SK-N-MC (cell line): ENCODE data around the gene MTM1.

Experiments used
- DNase-seq: peaks from one replicate; pipeline ENCODE4 v3.0.0-alpha.2; 2011; ENCODE audit warnings: low read depth, low spot score
- H3K27ac ChIP-seq: fragments of 200-600 bp; sonication (generic); 2 replicates; pipeline ENCODE4 v1.5.1; 2016; ENCODE audit warnings: mixed run types
- H3K36me3 ChIP-seq: fragments of 200-600 bp; sonication (generic); 2 replicates; pipeline ENCODE4 v1.6.1; 2017; ENCODE audit warnings: antibody characterized with exemption, low read length, mixed read lengths; ENCODE audit not compliant: insufficient read depth
- H3K4me3 ChIP-seq: fragments of 200-600 bp; sonication (generic); 2 replicates; pipeline ENCODE4 v1.5.1; 2016
- H3K9ac ChIP-seq: fragments of 200-600 bp; sonication (generic); 2 replicates; pipeline ENCODE4 v1.8.0; 2017; ENCODE audit warnings: mixed run types, mixed read lengths; ENCODE audit not compliant: insufficient read length
- H3K9me3 ChIP-seq: fragments of 200-600 bp; sonication (generic); 2 replicates; pipeline ENCODE4 v1.6.1; 2017; ENCODE audit warnings: low read depth, mild to moderate bottlenecking, antibody characterized with exemption, low read length, moderate library complexity, mixed read lengths
- EZH2 ChIP-seq: fragments of 200-600 bp; sonication (generic); IDR thresholded peaks from one replicate; pipeline ENCODE4 v1.6.1; 2017; ENCODE audit warnings: antibody characterized with exemption
- FOXP2 ChIP-seq: optimal IDR thresholded peaks from 2 replicates; pipeline ENCODE3; 2011; ENCODE audit warnings: mild to moderate bottlenecking, moderate library complexity; ENCODE audit not compliant: insufficient read depth; ENCODE audit errors: extremely low read length, control extremely low read depth
- POLR2AphosphoS5 ChIP-seq: IDR thresholded peaks from 2 replicates; pipeline ENCODE4 v1.6.1; 2012; ENCODE audit warnings: mild to moderate bottlenecking, low read depth, low read length, borderline replicate concordance

Gene MTM1

DNA sequence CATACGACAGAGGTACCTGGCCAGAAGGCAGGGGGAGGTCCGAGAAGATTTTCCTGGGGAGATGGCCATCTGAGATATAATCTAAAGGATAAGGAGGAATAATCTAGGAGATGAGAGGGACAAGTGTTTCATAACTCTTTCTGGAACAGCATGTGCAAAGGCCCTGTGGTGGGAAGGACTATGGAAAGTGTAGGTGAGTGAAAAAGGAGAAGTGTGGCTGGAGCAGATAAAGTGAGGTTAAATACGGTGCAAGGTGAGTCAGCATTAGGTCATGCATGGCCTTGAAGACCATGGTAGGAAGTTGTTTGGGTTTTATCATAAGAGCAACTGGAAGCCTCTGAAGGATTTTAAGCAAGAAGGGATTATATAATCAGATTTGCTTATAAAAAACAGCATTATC lies 34.6 kb upstream of the MTM1 start:
- DNase-seq = no peak
- Histone ChIP-seq H3K36me3 (no peaks in the 10 kb centered on the region), H3K9ac (no peak overlapping the region)

DNA sequence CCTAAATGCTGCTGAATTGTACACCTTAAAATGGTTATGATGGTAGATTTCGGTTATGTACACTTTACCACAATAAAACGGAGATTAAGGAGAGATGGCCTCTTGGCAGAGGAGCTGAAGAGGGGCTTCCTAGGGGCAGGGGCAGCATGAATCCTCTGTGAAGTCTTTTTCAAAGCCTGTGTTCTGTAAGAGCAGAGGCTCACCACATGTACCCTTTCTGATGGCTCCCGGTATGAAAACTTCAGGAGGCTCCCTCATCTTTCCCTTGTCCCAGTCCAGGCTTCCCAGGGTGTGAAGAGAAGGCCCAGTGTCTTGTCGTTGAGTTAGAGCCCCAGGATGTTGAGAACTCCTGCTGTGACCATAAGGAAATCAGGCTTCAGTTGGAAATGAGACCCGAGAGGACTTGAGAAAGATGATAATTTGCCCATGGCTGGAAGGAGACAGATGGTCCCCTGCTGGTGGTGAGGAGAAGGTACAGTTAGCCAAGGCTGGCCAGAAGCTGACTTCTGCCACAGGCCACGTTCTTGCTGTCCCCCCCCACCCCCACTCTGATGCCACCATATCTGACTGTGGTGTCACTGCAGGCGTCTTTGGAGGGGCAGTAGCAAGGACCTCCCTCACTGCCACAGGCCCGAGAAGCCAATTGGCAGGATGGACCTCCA lies 31.8 kb upstream of the MTM1 start:
- no peaks in the 10 kb centered on the region for H3K36me3 ChIP-seq
- H3K9me3 ChIP-seq = no peaks in the 10 kb centered on the region
- H3K4me3 ChIP-seq = no peak overlapping the region
- H3K27ac ChIP-seq = no peak overlapping the region
- H3K9ac ChIP-seq = no peak overlapping the region
- no peak for DNase-seq
- no peak for TF ChIP-seq POLR2AphosphoS5
- no peak for TF ChIP-seq FOXP2
- no peak for TF ChIP-seq EZH2

More for the DNA sequence above, 34.6 kb upstream of the MTM1 start:
- Histone ChIP-seq H3K27ac (no peak overlapping the region), H3K9me3 (no peaks in the 10 kb centered on the region), H3K4me3 (no peak overlapping the region)
- no peak for TF ChIP-seq EZH2
- TF ChIP-seq POLR2AphosphoS5 = no peak
- no peak for TF ChIP-seq FOXP2

DNA sequence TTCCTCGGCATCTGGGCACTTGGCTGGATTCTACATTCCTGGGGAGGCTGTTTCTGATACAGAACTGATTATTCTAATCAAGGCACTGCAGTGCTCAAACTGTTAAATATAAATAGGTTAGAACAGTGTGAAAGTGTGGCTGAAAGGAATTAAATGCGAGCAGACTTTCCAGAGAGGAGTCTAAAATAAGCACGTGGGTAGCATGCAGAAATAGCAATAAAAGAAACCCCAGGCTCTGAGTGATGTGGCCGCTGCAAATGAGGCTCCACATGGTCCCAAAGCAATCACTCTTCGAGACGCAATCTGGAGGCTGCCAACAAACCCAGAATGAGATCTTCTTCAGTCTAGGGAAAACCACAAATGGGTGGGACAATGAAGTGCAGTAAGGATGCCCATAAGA lies 30.6 kb upstream of the MTM1 start:
- no peak for TF ChIP-seq EZH2
- no peak for TF ChIP-seq FOXP2
- H3K27ac ChIP-seq = no peak overlapping the region
- DNase-seq = no peak
- H3K9ac ChIP-seq = no peak overlapping the region
- no peaks in the 10 kb centered on the region for H3K9me3 ChIP-seq
- no peaks in the 10 kb centered on the region for H3K36me3 ChIP-seq
- no peak overlapping the region for H3K4me3 ChIP-seq

DNA sequence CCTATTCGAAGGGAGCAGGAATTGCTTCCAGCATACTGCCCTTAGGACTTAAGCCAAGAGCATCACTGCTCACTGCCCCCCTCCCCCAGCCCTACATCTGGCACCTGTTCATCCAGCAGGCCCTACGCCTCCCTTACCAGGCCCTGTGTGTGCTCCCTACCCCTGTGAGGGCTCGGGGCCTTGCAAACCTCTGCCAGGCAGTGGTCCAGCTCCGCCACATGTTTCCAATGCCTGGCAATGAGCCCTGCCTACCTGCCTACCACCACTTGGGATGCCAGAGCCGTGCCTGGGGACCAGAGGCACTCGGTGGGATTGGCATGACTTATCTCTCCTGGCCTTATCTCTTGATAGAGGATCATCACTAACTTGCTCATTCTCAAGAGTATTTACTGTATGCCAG lies 27.5 kb upstream of the MTM1 start:
- TF ChIP-seq FOXP2 = no peak
- TF ChIP-seq POLR2AphosphoS5 = no peak
- TF ChIP-seq EZH2 = no peak
- H3K27ac ChIP-seq = no peak overlapping the region
- H3K4me3 ChIP-seq = no peak overlapping the region
- no peak overlapping the region for H3K9ac ChIP-seq
- H3K36me3 ChIP-seq = no peaks in the 10 kb centered on the region
- no peak for DNase-seq
- H3K9me3 ChIP-seq = no peaks in the 10 kb centered on the region

DNA sequence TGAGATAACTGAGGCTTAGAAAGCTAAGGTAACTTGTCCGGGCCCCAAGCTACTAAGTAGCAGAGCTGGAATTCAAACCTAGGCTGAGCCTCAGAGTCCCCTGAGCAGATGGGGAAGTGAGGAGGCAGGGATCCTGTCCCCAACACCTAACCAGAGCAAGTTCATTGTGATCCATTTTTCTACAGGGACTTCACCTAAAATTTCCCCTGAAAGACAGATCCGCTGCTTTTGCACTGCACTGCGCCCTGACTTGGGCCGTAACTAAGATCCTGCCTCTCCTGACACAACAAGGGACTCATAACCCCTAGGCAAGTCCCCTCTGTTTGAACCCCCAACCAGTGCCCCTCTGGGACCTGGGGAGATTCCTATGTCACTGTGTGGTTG lies 25.6 kb upstream of the MTM1 start:
- no peak overlapping the region for H3K27ac ChIP-seq
- no peak overlapping the region for H3K4me3 ChIP-seq
- H3K9me3 ChIP-seq = no peaks in the 10 kb centered on the region
- TF ChIP-seq POLR2AphosphoS5 (no peak), EZH2 (no peak), FOXP2 (no peak)
- no peak for DNase-seq
- H3K9ac ChIP-seq = no peak overlapping the region
- H3K36me3 ChIP-seq = no peaks in the 10 kb centered on the region

DNA sequence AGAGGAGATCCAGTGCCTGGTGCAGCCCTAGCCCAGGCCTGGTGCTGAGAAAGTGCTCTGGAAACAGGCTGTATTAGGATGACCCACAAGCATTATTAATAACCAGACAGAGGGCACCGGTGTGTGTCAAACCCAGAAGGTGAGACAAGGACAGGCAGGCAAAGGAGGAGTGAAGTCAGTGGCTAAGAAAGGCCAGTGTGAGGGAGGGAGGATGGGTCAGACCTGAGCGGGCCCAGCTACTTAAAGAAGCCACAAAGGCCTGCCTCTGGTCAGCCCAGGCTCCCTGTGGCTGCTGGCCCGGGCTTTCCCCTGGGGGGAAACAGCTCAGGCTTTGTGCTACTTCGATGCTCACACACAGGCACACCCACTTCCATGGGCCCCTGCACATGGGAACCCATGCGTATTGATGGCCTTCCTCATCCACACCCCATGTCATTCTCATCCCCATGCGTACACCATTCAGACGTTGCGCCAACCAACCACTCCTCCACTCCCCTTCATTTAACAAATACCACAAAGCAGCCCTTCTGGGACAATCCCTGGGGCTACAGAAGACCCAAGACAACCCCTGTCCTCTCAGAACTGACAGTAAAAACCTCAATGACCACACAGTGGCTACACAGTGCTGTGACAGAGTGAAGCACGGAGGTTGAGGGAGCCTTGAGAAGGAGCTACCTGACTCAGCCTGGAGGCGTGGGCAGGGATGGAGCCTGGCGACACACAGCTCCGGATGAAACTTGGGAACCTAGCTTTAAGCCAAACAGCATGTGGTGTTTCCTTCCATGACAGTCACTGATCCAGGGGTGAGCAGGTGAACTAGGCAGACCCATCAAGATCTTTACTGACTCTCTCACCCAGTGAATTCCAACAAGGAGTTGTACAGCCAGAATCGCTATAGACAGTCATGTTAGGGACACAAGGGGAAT lies 24.9 kb upstream of the MTM1 start:
- Histone ChIP-seq H3K36me3 (no peaks in the 10 kb centered on the region), H3K27ac (no peak overlapping the region), H3K9me3 (no peaks in the 10 kb centered on the region), H3K4me3 (no peak overlapping the region), H3K9ac (no peak overlapping the region)
- TF ChIP-seq FOXP2 (no peak), EZH2 (no peak), POLR2AphosphoS5 (no peak)
- no peak for DNase-seq

DNA sequence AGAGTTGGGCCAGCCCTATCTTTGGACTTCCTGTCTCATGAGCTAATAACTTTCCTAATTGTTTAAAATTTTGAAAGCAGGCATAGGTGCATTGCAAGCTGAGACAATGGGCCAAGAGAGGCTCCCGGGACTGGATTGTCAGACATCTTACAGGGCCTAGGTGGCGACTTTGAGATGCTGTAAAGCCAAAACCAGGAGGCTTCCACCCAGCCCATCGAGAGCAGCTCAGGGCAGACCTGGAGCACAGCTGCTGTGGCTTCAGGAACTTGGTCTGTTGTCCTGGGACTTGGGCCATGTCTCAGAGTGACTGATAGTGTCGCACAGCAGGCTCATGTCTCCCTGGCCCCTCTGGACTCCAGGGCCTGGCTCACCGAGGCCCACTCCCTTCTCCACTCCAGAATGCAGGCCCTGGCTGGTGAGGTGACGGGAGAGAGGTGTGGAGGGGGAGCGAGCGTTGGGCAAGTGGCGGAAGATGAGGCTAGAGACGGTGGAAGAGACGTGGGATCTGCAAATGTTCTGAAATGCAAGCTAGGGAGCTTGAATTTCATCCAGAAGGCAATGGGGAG lies 24.1 kb upstream of the MTM1 start:
- DNase-seq = no peak
- Histone ChIP-seq H3K27ac (no peak overlapping the region), H3K36me3 (no peaks in the 10 kb centered on the region), H3K4me3 (no peak overlapping the region), H3K9ac (no peak overlapping the region), H3K9me3 (no peaks in the 10 kb centered on the region)
- TF ChIP-seq EZH2 (no peak), FOXP2 (no peak), POLR2AphosphoS5 (no peak)

DNA sequence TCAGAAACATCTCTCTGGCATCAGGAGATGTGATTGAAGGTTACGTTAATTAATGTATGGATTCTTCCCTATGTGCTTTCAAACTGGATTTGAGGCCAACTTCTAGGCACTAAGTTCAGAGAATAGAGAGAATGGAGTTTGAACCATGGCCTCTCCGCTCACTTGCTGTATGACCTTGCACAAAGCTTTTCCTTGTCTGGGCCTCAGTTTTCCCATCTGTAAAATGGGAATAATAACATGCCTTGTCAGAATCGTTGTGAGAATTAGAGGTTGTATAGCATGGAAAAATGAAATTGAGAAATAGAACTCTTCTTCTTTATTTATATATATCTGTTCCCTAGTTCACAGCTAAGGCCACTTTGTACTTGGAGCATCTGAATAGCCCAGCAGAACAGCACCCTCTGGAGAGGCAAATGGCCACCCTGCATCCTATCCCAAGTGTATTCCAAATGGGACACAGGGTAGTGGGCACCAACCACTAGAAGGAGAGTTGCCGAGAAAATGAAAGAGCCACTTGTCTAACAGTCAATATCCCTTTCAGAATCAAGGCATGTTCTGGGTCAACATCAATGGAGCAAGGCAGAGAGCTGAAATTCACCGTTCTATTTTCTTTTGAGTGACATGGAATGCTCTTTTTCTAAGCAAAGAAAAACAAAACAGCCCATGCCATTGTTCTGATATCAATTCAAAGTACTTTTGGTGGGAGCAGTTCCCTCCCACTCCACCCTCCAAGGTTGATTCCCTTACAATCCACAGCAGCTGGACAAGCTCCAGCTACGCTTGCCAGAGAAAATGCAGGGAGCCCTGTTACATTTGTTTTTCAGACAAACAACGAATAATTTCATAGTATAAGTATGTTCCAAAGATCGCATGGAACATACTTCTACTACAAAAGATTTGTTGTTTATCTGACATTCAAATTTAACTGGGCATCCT lies 23.3 kb upstream of the MTM1 start:
- no peaks in the 10 kb centered on the region for H3K9me3 ChIP-seq
- TF ChIP-seq POLR2AphosphoS5 (no peak), FOXP2 (no peak), EZH2 (no peak)
- no peak for DNase-seq
- H3K9ac ChIP-seq = no peak overlapping the region
- no peak overlapping the region for H3K4me3 ChIP-seq
- H3K27ac ChIP-seq = no peak overlapping the region
- H3K36me3 ChIP-seq = no peaks in the 10 kb centered on the region
